ENCODE measurements around the gene TSPAN6. TPM values are rescaled to one million over a fixed set of nuclear protein-coding genes. Genes with fewer than 3 reads are reported as not detected.

TSPAN6 gene
- polyA plus RNA-seq, 1 donor (not counting 4 experiments of a cell fraction or from before 2014, with no cell fraction given), result 24.3 TPM

DNA sequence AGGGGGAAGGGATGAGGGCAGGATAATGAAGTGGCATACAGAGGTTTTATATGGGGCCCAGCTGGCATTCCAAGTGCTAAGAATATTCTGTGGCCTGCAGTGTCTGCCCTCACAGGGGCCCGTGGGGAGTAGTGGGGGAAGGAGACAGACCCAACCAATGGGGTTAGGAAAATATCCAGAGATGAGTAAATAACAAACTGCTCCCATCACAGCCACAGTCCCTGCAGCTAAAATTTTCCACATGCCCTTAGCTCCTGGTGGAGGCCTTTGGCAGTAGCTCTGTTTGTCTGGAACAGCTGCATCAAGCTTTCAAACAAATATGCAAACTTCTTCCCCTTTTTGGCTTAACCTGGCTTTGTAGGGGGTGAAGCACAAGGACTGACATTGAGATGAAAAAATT, 10.5 kb upstream of the TSPAN6 start:
- H3K4me1 ChIP-seq (ENCODE audit: control insufficient read depth, extremely low read depth, insufficient read depth, low read length), result peaks cover 21% of the 10 kb centered on the region
- no peak for TF ChIP-seq EZH2 (IDR thresholded peaks at IDR 0.05; ENCODE audit: low read length)
- TF ChIP-seq, protein P1, sequence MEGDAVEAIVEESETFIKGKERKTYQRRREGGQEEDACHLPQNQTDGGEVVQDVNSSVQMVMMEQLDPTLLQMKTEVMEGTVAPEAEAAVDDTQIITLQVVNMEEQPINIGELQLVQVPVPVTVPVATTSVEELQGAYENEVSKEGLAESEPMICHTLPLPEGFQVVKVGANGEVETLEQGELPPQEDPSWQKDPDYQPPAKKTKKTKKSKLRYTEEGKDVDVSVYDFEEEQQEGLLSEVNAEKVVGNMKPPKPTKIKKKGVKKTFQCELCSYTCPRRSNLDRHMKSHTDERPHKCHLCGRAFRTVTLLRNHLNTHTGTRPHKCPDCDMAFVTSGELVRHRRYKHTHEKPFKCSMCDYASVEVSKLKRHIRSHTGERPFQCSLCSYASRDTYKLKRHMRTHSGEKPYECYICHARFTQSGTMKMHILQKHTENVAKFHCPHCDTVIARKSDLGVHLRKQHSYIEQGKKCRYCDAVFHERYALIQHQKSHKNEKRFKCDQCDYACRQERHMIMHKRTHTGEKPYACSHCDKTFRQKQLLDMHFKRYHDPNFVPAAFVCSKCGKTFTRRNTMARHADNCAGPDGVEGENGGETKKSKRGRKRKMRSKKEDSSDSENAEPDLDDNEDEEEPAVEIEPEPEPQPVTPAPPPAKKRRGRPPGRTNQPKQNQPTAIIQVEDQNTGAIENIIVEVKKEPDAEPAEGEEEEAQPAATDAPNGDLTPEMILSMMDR (optimal IDR thresholded peaks at IDR 0.05 in 1 of 3, IDR thresholded peaks at IDR 0.05 in 1 of 3, conservative IDR thresholded peaks at IDR 0.05 in 1 of 3; ENCODE audit: extremely low read depth in 1 of 3, insufficient read depth in 2 of 3, low read length in 3 of 3), result no peak
- FAIRE-seq (no peak), DNase-seq (ENCODE audit: low read depth, low spot score) (no peak)
- H3K27ac ChIP-seq (ENCODE audit: control insufficient read depth, insufficient read depth, low read length), result no peak overlapping the region
- no peak overlapping the region for H3K4me2 ChIP-seq (ENCODE audit: control insufficient read depth, extremely low read depth, insufficient read depth, low read depth, low read length)
- no peak overlapping the region for H3K4me3 ChIP-seq (ENCODE audit: control insufficient read depth in 2 of 3, extremely low read depth in 1 of 3, insufficient read depth in 2 of 3, low read depth in 1 of 3, low read length in 3 of 3)
- H4K20me1 ChIP-seq (ENCODE audit: control insufficient read depth, extremely low read depth, insufficient read depth, low read length), result no peaks in the 10 kb centered on the region
- H3K79me2 ChIP-seq (ENCODE audit: control insufficient read depth, insufficient read depth, low read length), result no peaks in the 10 kb centered on the region
- no peaks in the 10 kb centered on the region for H3K36me3 ChIP-seq (ENCODE audit: control insufficient read depth in 2 of 2, extremely low read depth in 1 of 2, insufficient read depth in 2 of 2, low read length in 2 of 2)
- H3K27me3 ChIP-seq (ENCODE audit: control insufficient read depth, extremely low read depth, insufficient read depth, low read length), result no peaks in the 10 kb centered on the region
- no peaks in the 10 kb centered on the region for H3K9me3 ChIP-seq (ENCODE audit: control insufficient read depth, low read depth, low read length)
- H3K9me1 ChIP-seq (ENCODE audit: control insufficient read depth, extremely low read depth, insufficient read depth, low read length), result no peaks in the 10 kb centered on the region
- dilution Hi-C loops (cut with MboI; ENCODE audit: extremely low pct_ligation_motif_present, low sequenced_read_pairs), result no loop called here
- H3K9ac ChIP-seq (ENCODE audit: control insufficient read depth, extremely low read depth, insufficient read depth, low read length), result no peak overlapping the region
- H2AFZ ChIP-seq (ENCODE audit: control insufficient read depth, low read length), result no peak overlapping the region

DNA sequence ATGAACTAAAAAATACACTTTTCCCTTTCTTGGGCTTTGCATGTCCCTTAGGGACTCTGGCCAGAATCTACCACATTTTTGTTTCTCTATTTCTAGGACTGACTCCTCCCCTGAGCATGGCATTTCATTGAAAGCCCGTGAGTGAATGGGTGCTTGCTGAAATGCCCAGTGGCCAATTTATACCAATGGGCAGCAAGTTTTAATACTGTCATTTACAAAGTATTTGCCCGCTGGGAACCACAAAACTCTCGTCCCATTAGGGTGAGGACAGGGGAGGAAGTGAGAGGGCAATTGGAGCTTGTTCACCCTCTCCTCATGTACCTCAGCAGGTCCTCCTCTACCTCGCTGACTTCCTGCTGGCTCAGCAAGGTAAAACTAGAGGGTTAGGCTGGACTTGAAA, 8.5 kb upstream of the TSPAN6 start:
- H3K79me2 ChIP-seq (ENCODE audit: control insufficient read depth, insufficient read depth, low read length), result no peaks in the 10 kb centered on the region
- no peaks in the 10 kb centered on the region for H4K20me1 ChIP-seq (ENCODE audit: control insufficient read depth, extremely low read depth, insufficient read depth, low read length)
- H3K4me2 ChIP-seq (ENCODE audit: control insufficient read depth, extremely low read depth, insufficient read depth, low read depth, low read length), result no peak overlapping the region
- dilution Hi-C loops (cut with MboI; ENCODE audit: extremely low pct_ligation_motif_present, low sequenced_read_pairs), result no loop called here
- H3K27ac ChIP-seq (ENCODE audit: control insufficient read depth, insufficient read depth, low read length), result no peak overlapping the region
- H3K36me3 ChIP-seq (ENCODE audit: control insufficient read depth in 2 of 2, extremely low read depth in 1 of 2, insufficient read depth in 2 of 2, low read length in 2 of 2), result no peaks in the 10 kb centered on the region
- H3K4me1 ChIP-seq (ENCODE audit: control insufficient read depth, extremely low read depth, insufficient read depth, low read length), result peaks cover 21% of the 10 kb centered on the region
- H3K27me3 ChIP-seq (ENCODE audit: control insufficient read depth, extremely low read depth, insufficient read depth, low read length), result no peaks in the 10 kb centered on the region
- no peak for TF ChIP-seq EZH2 (IDR thresholded peaks at IDR 0.05; ENCODE audit: low read length)
- TF ChIP-seq, protein P1 (optimal IDR thresholded peaks at IDR 0.05 in 1 of 3, IDR thresholded peaks at IDR 0.05 in 1 of 3, conservative IDR thresholded peaks at IDR 0.05 in 1 of 3; ENCODE audit: extremely low read depth in 1 of 3, insufficient read depth in 2 of 3, low read length in 3 of 3), result no peak
- no peak for DNase-seq (ENCODE audit: low read depth, low spot score)
- no peaks in the 10 kb centered on the region for H3K9me1 ChIP-seq (ENCODE audit: control insufficient read depth, extremely low read depth, insufficient read depth, low read length)
- H3K9ac ChIP-seq (ENCODE audit: control insufficient read depth, extremely low read depth, insufficient read depth, low read length), result no peak overlapping the region
- FAIRE-seq, result no peak
- H2AFZ ChIP-seq (ENCODE audit: control insufficient read depth, low read length), result no peak overlapping the region
- H3K9me3 ChIP-seq (ENCODE audit: control insufficient read depth, low read depth, low read length), result no peaks in the 10 kb centered on the region
- no peak overlapping the region for H3K4me3 ChIP-seq (ENCODE audit: control insufficient read depth in 2 of 3, extremely low read depth in 1 of 3, insufficient read depth in 2 of 3, low read depth in 1 of 3, low read length in 3 of 3)

All from keratinocyte (primary cell).